GM23248 (cell line): Measurements from ENCODE around the gene RAB27A. TPM values are rescaled to one million over a fixed set of nuclear protein-coding genes. Genes with fewer than 3 reads are reported as not detected.

Source experiments
- DNase-seq: peaks from one replicate; pipeline ENCODE4 v3.0.0-alpha.2; 2015
- H2AFZ ChIP-seq: fragments of 200-600 bp; sonication (generic); 2 replicates; pipeline ENCODE4 v1.6.1; 2016; ENCODE audit warnings: antibody characterized with exemption
- H3F3A ChIP-seq: fragments of 200-600 bp; sonication (generic); 2 replicates; pipeline ENCODE4 v1.6.1; 2016; ENCODE audit warnings: mild to moderate bottlenecking, antibody characterized with exemption, mixed run types; ENCODE audit not compliant: insufficient read depth
- H3K27ac ChIP-seq: fragments of 200-600 bp; sonication (generic); 2 replicates; pipeline ENCODE4 v1.5.1; 2016; ENCODE audit warnings: mild to moderate bottlenecking
- H3K27me3 ChIP-seq: fragments of 200-600 bp; sonication (generic); replicated peaks from 2 replicates; pipeline ENCODE4 v1.6.1; 2016; ENCODE audit warnings: mild to moderate bottlenecking; ENCODE audit not compliant: insufficient read depth
- H3K36me3 ChIP-seq: fragments of 200-600 bp; sonication (generic); 2 replicates; pipeline ENCODE4 v1.6.1; 2016; ENCODE audit warnings: low read depth, mild to moderate bottlenecking
- H3K4me1 ChIP-seq: fragments of 200-600 bp; sonication (generic); 2 replicates; pipeline ENCODE4 v1.6.1; 2016; ENCODE audit warnings: mild to moderate bottlenecking; ENCODE audit not compliant: insufficient read depth
- H3K4me2 ChIP-seq: fragments of 200-600 bp; sonication (generic); one replicate; pipeline ENCODE4 v1.6.1; 2016; ENCODE audit warnings: mild to moderate bottlenecking; ENCODE audit not compliant: unreplicated experiment
- H3K4me3 ChIP-seq: fragments of 200-600 bp; sonication (generic); 2 replicates; pipeline ENCODE4 v1.5.1; 2016; ENCODE audit warnings: mild to moderate bottlenecking
- H3K79me2 ChIP-seq: fragments of 200-600 bp; sonication (generic); 2 replicates; pipeline ENCODE4 v1.6.1; 2016; ENCODE audit warnings: mild to moderate bottlenecking; ENCODE audit not compliant: insufficient read depth
- H3K9ac ChIP-seq: fragments of 200-600 bp; sonication (generic); 2 replicates; pipeline ENCODE4 v1.6.1; 2016; ENCODE audit warnings: mild to moderate bottlenecking
- H3K9me2 ChIP-seq: fragments of 200-600 bp; sonication (generic); 2 replicates; pipeline ENCODE4 v1.6.1; 2016; ENCODE audit warnings: mixed run types, mild to moderate bottlenecking, moderate library complexity; ENCODE audit not compliant: insufficient read depth
- H3K9me3 ChIP-seq: fragments of 200-600 bp; sonication (generic); one replicate; pipeline ENCODE4 v1.6.1; 2017; ENCODE audit warnings: low read depth
- H4K20me1 ChIP-seq: fragments of 200-600 bp; sonication (generic); 2 replicates; pipeline ENCODE4 v1.6.0; 2016; ENCODE audit not compliant: insufficient read depth
- EZH2 ChIP-seq: fragments of 200-600 bp; sonication (generic); IDR thresholded peaks from 2 replicates; pipeline ENCODE4 v1.6.1; 2018; ENCODE audit warnings: antibody characterized with exemption, mild to moderate bottlenecking; ENCODE audit not compliant: insufficient read depth, poor library complexity, severe bottlenecking
- EZH2phosphoT487 ChIP-seq: fragments of 200-600 bp; sonication (generic); IDR thresholded peaks from 2 replicates; pipeline ENCODE4 v1.6.1; 2018; ENCODE audit warnings: antibody characterized with exemption, moderate library complexity, mild to moderate bottlenecking, low read depth; ENCODE audit not compliant: insufficient read depth
- WGBS, 2 experiments: methylation state at CpG; one replicate each; pipeline ENCODE4 v1.1.6; 2015 to 2017; ENCODE audit warnings: low lambda C conversion rate in 2 of 2, low coverage in 1 of 2; ENCODE audit errors: missing lambda C conversion rate in 2 of 2; 5-methylcytosine and 5-hydroxymethylcytosine counted together
- in situ Hi-C: fragments of 300-500 bp; cut with MboI; formaldehyde crosslinking; loops from 2 replicates; pipeline ENCODE4 v1.15.0; 2020
- polyA plus RNA-seq: library from polyadenylated mRNA; unstranded; fragments of >200 nt; fragmentation: Nextera tagmentation; extraction: Ambion mirVana; gene quantifications from 2 replicates; pipeline ENCODE4 v1.2.1, GENCODE V29; 2016
- total RNA-seq: library from RNA; depleted of rRNA; stranded (reverse); fragments of >200 nt; shearing (Covaris generic); gene quantifications from 2 replicates; pipeline ENCODE4 v1.2.3, GENCODE V29; 2014

Gene RAB27A
- total and polyA plus RNA-seq, 2 experiments from 2014 or later, result 9.0 to 9.5 TPM

DNA sequence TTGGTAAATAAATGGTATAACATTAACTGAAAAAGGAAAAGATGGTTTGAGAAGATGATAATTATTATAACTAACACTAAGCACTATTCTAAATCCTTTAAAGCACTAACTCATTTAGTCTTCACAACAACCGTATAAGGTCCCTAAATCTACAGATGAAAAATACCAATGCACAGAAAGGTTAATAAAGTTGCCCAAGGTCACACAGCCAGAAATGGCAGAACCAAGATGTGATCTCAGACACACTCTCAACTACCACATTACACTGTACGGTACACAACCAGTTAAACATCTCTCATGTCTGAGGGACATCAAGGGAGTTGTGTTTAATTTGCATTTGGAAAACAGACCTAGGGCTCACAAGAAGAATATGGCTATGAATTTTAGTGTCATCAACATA, 23.1 kb downstream of the RAB27A start:
- H3K79me2 ChIP-seq, result peaks cover 7% of the 10 kb centered on the region; the same call in 1 of the 2 replicates
- H3K27ac ChIP-seq, result no peak overlapping the region
- H2AFZ ChIP-seq, result no peak overlapping the region
- no peaks in the 10 kb centered on the region for H3K27me3 ChIP-seq
- H3K9me3 ChIP-seq, result no peaks in the 10 kb centered on the region
- in situ Hi-C loops, result no loop called here
- no peaks in the 10 kb centered on the region for H3K9me2 ChIP-seq
- H3K36me3 ChIP-seq, result no peaks in the 10 kb centered on the region
- WGBS, 2 experiments, result 96% methylated on average over 2 of the region's 2 CpGs
- H3K9ac ChIP-seq, result no peak overlapping the region
- peaks cover 8% of the 10 kb centered on the region; the same call in 1 of the 2 replicates for H3K4me1 ChIP-seq
- H3K4me2 ChIP-seq, result no peak overlapping the region
- DNase-seq, result no peak
- no peaks in the 10 kb centered on the region for H3F3A ChIP-seq
- TF ChIP-seq EZH2phosphoT487 (no peak), EZH2 (no peak)
- H4K20me1 ChIP-seq, result no peaks in the 10 kb centered on the region
- no peak overlapping the region for H3K4me3 ChIP-seq

DNA sequence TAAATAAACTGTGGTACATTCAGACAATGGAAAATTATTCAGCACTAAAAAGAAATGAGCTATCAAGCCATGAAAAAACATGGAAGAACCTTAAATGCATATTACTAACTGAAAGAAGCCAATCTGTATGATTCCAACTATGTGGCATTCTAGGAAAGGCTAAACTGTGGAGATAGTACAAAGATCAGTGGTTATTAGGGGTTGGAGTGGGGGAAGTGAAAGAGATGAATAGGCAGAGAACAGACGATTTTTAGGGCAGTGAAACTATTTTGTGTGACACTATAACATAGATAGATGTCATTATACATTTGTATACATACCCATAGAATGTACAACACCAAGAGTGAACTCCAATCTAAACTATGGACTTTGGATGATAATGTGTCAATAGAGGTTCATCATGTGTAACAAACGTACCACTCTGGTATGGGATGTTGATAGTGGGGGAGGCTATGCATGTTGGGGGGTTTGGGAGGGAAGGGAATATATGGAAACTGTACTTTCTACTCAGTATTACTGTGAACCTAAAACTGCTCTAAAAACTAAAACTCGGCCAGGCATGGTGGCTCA, 29.0 kb downstream of the RAB27A start:
- Histone ChIP-seq H2AFZ (no peak overlapping the region), H3K27me3 (no peaks in the 10 kb centered on the region), H3K4me3 (no peak overlapping the region), H3K27ac (no peak overlapping the region), H3K4me1 (0 out of 2 replicates have a peak, but pooled peaks cover 4% of the 10 kb centered on the region), H3K36me3 (no peaks in the 10 kb centered on the region), H3K9me2 (no peaks in the 10 kb centered on the region), H3K4me2 (no peak overlapping the region), H4K20me1 (no peaks in the 10 kb centered on the region), H3K79me2 (no peaks in the 10 kb centered on the region), H3K9me3 (no peaks in the 10 kb centered on the region), H3K9ac (no peak overlapping the region), H3F3A (no peaks in the 10 kb centered on the region)
- in situ Hi-C loops, result no loop called here
- no peak for DNase-seq
- WGBS, 2 experiments, result 56 to 70% methylated on average over 2 to 3 of the region's 3 CpGs
- TF ChIP-seq EZH2 (no peak), EZH2phosphoT487 (no peak)

GRCh38 chr15:55257938-55258337, 31.7 kb downstream of the RAB27A start:
- Histone ChIP-seq H3K36me3 (no peaks in the 10 kb centered on the region), H3F3A (peaks cover 6% of the 10 kb centered on the region; the same call in 1 of the 2 replicates), H4K20me1 (no peaks in the 10 kb centered on the region), H3K27me3 (no peaks in the 10 kb centered on the region), H2AFZ (no peak overlapping the region), H3K9me3 (no peaks in the 10 kb centered on the region), H3K9me2 (no peaks in the 10 kb centered on the region), H3K79me2 (no peaks in the 10 kb centered on the region), H3K27ac (no peak overlapping the region), H3K9ac (no peak overlapping the region), H3K4me3 (no peak overlapping the region), H3K4me2 (no peak overlapping the region), H3K4me1 (peaks cover 16% of the 10 kb centered on the region)
- no peak for TF ChIP-seq EZH2
- TF ChIP-seq EZH2phosphoT487, result no peak
- in situ Hi-C loops, result no loop called here
- no peak for DNase-seq
- 92 to 97% methylated on average over 5 of the region's 5 CpGs for WGBS, 2 experiments

- TF ChIP-seq EZH2phosphoT487 (no peak), EZH2 (no peak)
Observed at GRCh38 chr15:55257012-55257670, 32.5 kb downstream of the RAB27A start.

More at GRCh38 chr15:55257012-55257670, 32.5 kb downstream of the RAB27A start:
- Histone ChIP-seq H3K4me1 (peaks cover 20% of the 10 kb centered on the region), H3K9me2 (no peaks in the 10 kb centered on the region), H4K20me1 (no peaks in the 10 kb centered on the region), H3K79me2 (peaks cover 4% of the 10 kb centered on the region; the same call in 1 of the 2 replicates), H3K4me2 (no peak overlapping the region), H3K27me3 (no peaks in the 10 kb centered on the region), H3K36me3 (no peaks in the 10 kb centered on the region), H2AFZ (no peak overlapping the region), H3K9ac (no peak overlapping the region), H3K9me3 (no peaks in the 10 kb centered on the region), H3K27ac (no peak overlapping the region), H3F3A (peaks cover 6% of the 10 kb centered on the region; the same call in 1 of the 2 replicates), H3K4me3 (no peak overlapping the region)
- in situ Hi-C loops, result no loop called here
- 96 to 100% methylated on average over 1 of the region's 1 CpG for WGBS, 2 experiments
- DNase-seq, result no peak
